ENCODE data around the gene EOLA1.
A peak's percentile ranks its signal among the peaks of the same experiment; 100 is the strongest.

The EOLA1 gene

DNA sequence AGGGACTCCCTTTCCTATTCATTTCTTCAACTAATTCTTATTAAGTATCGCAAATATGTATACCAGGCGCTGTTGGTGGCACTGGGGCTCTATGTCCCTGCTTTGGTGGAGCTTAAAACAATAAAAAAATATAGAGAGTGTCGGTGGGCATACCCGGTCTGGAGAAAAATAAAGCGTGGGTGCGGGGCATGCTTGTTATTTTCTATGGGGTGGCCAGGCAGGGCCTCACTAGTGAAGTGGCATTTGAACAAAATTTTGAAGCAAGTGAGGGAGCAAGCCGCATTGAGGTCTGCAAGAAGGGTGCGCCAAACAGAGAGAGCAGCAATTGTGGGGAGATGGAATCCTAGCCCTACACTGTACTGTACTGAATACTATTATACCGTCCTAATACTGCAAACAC is 35.1 kb upstream of the EOLA1 start:
- TF ChIP-seq, protein P1, sequence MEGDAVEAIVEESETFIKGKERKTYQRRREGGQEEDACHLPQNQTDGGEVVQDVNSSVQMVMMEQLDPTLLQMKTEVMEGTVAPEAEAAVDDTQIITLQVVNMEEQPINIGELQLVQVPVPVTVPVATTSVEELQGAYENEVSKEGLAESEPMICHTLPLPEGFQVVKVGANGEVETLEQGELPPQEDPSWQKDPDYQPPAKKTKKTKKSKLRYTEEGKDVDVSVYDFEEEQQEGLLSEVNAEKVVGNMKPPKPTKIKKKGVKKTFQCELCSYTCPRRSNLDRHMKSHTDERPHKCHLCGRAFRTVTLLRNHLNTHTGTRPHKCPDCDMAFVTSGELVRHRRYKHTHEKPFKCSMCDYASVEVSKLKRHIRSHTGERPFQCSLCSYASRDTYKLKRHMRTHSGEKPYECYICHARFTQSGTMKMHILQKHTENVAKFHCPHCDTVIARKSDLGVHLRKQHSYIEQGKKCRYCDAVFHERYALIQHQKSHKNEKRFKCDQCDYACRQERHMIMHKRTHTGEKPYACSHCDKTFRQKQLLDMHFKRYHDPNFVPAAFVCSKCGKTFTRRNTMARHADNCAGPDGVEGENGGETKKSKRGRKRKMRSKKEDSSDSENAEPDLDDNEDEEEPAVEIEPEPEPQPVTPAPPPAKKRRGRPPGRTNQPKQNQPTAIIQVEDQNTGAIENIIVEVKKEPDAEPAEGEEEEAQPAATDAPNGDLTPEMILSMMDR (IDR thresholded peaks at IDR 0.05; ENCODE audit: insufficient read depth, low read depth, low read length, missing control alignments): no peak
- DNase-seq (ENCODE audit: low read depth): no peak
- peak overlapping the region; percentile 12; the same call in 1 of the 2 replicates for H3K4me3 ChIP-seq (ENCODE audit: low read depth, low read length)

DNA sequence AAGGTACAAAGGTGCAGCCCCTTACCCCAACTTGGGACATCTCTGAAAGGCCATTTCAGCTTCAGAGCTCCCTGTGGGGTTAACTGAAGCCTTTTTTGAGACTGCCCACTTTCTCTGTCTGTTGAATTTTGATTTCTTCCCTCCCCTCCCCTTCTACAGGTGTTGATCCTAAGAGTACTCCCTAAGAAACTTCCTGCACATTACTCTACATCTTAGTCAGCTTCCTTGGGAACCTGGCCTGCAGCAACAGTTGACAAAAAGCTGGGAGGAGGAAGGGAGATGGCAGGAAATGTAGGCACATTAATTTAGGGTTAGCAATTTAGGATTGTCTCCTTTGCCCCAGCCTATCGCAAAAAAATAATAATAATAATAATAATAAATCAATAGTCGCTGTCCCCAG is 34.5 kb upstream of the EOLA1 start:
- DNase-seq (ENCODE audit: low read depth): no peak
- TF ChIP-seq, protein P1 (IDR thresholded peaks at IDR 0.05; ENCODE audit: insufficient read depth, low read depth, low read length, missing control alignments): no peak
- no peak overlapping the region for H3K4me3 ChIP-seq (ENCODE audit: low read depth, low read length)

DNA sequence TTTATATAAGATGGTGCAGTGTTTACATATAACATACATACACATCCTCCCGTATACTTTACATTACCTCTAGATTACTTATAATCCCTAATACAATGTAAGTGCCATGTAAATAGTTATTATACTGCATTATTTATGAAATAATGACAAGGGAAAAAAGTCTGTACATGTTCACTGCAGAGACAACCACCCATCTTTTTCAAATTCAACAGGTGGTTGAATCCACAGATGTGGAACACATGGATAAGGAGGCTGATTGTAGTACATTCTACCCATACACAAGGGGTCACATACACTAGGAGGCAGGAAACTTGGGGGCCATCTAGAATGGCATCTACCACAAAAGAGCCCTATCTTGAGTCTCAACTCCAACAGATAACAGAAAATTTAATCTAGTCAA is 32.3 kb upstream of the EOLA1 start:
- DNase-seq (ENCODE audit: low read depth): no peak
- no peak overlapping the region for H3K4me3 ChIP-seq (ENCODE audit: low read depth, low read length)
- TF ChIP-seq, protein P1 (IDR thresholded peaks at IDR 0.05; ENCODE audit: insufficient read depth, low read depth, low read length, missing control alignments): no peak

DNA sequence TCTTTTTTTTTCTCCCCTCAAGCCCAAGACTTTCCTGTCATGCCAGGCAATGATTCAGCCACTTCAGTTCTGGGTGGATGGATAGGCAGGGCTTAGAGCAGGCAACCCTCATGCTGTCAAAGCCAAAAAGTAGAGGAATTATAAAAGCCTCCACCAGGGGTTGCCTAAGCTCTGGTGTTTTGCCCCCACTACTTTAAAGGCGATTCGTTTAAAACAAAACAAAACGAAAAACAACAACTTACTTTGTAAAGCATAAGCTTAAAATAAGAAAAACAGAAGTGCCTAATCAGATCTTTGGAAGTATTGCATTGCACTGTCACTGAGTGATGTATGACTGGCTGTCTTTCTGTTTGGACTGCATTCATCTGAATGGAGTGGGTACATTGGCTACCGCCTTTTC is 30.4 kb upstream of the EOLA1 start:
- TF ChIP-seq, protein P1 (IDR thresholded peaks at IDR 0.05; ENCODE audit: insufficient read depth, low read depth, low read length, missing control alignments): no peak
- no peak overlapping the region for H3K4me3 ChIP-seq (ENCODE audit: low read depth, low read length)
- no peak for DNase-seq (ENCODE audit: low read depth)

DNA sequence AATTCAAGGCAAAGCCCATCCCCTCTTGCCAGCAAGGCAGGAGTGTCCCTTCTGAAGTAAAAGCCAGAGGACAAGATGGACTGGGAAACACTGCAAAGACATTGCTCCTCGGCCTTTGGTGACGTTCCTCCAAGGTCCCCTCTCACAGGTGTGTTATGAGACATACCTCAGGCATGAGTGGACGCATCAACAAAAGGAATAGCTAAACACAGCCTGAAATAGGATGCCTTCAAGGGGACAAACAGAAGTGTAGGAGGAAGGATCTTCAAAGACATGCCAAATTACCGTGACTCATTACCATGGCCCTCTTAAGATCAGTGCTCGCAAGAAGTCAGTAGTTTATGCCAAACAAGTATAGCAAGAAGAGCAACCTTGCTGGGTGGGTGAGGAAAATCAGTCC is 29.7 kb upstream of the EOLA1 start:
- no peak overlapping the region for H3K4me3 ChIP-seq (ENCODE audit: low read depth, low read length)
- TF ChIP-seq, protein P1 (IDR thresholded peaks at IDR 0.05; ENCODE audit: insufficient read depth, low read depth, low read length, missing control alignments): no peak
- no peak for DNase-seq (ENCODE audit: low read depth)

DNA sequence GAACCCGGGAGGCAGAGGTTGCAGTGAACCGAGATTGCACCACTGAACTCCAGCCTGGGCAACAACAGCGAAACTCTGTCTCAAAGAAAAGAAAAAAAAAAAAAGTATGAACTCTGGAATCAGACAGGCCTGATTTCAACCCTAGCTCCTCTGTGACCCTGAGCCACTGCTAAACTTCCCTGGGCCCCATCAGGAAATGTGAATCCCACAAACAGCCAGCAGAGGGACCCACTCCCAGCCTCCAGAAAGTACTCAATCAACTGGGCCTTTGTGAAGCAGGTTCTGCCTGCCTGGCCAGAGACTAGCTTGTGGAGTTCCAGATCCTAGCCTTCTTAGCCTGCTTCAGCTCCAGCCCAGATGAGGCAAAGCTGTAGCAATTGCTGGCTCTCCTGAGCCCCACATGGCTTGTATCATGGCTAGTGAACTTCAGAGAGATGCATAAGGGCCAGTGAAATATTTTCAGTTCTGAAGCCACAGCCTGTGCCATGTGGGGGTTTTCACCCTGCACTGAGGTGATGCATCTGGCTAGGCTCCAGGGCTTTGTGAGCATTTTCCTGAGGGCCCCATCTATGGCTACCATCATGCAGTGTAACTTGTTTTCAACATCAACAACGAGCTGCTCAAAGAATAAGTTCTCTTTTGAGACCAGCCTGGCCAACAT is 28.5 kb upstream of the EOLA1 start:
- DNase-seq (ENCODE audit: low read depth): peak; percentile 64
- TF ChIP-seq, protein P1 (IDR thresholded peaks at IDR 0.05; ENCODE audit: insufficient read depth, low read depth, low read length, missing control alignments): peak; percentile 58
- no peak overlapping the region for H3K4me3 ChIP-seq (ENCODE audit: low read depth, low read length)

DNA sequence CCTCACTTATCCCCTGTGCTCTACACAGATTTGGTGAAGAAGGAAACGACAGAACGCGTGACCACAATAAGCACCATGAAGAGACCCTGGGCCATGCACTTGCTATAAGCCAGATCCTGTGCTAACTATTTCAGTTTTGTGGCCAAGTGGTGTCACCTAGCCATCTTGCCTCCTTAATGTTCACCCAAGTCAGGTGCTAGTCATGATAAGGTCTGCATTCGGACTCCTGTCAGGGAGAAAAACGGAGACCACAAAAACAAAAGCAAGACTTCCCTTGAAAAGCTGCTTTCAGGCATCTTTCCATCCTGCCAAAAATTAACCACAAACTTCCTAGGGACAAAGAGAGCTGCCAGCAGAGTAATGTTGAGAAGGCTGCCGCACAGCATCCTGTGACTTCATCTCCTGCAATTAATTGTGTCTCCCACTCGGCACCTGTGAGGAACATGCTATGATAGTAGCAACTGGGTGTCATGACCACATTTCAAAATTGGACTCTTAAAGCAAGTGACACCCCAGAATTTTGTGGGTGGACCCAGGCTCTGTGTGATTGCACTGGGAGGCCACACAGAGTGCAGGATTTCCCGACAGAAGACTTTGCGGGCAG is 26.9 kb upstream of the EOLA1 start:
- TF ChIP-seq, protein P1 (IDR thresholded peaks at IDR 0.05; ENCODE audit: insufficient read depth, low read depth, low read length, missing control alignments): no peak
- no peak for DNase-seq (ENCODE audit: low read depth)

More for the DNA sequence above, 26.9 kb upstream of the EOLA1 start:
- no peak overlapping the region for H3K4me3 ChIP-seq (ENCODE audit: low read depth, low read length)
